ENCODE measurements around the gene UQCRHL.
"Not testable (repeated sequence)": the region's sequence is repeated elsewhere in the genome, so short reads cannot be mapped to it uniquely, and the experiment has no call there.

Gene UQCRHL

DNA sequence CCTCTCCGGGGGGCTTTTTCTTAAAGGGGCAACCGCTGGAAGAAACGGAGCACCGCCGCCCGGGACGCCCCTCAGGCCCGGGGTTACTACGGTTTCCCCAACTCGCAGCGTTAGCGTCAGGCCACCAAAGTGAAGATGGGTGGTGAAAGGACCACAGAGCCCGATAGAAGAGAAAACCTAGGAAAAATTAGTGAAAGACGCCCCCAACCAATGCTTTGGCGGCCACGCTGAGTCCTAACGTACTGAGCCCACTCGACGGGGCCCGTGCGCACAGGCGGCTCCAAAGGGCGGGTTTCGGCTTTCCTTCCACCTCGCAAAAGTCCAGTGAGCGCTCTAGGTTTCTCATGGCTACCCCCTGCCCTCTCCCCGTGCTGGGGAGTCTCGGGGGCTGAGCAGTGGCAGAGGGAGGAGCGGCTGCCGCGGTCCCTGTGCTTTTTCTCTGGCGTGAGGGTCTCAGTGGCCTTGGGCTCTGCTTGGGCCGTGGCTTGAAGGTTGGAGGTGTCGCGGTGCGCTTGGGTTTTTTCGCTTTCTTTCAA, 27.8 kb upstream of the UQCRHL start:
- no peak for DNase-seq

DNA sequence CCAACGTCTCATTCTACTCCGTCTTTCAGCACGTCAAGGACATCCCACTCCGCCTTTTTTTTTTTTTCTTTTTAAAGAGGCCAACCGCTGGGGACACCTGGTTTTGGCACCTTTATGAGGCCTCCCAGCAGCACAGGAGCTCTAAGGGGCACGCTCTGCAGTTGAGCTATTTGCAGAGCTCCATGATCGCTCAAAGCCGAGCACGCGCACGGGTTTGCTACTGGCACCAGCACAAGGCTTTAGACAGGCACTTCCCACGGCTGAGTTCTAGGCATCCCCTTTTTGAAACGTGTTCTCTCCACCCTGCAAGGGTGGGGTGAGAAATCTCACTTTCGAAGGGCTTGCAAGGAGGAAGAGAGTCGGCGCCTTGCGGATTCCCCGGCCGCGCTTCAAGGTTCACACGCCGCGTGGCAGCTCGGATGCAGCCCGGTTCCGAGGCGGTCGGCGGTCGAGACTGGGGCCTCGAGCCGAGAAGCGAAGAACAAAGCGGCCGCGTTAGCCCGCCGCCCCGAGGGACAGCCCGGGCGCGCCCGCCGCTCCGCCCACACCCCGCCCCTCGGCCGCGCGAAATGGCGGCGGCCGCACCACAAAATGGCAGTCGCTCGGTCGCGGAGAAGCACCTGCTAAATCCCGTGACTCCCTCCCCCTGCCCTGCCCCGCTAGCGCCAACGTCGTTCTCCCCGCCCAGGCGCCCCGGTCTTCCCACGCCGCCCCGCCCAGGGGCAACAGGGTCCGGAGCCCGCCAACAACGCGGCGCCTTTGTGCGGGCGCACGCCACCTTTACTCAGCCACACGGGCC, 27.2 kb upstream of the UQCRHL start:
- peak; percentile 99 for DNase-seq

DNA sequence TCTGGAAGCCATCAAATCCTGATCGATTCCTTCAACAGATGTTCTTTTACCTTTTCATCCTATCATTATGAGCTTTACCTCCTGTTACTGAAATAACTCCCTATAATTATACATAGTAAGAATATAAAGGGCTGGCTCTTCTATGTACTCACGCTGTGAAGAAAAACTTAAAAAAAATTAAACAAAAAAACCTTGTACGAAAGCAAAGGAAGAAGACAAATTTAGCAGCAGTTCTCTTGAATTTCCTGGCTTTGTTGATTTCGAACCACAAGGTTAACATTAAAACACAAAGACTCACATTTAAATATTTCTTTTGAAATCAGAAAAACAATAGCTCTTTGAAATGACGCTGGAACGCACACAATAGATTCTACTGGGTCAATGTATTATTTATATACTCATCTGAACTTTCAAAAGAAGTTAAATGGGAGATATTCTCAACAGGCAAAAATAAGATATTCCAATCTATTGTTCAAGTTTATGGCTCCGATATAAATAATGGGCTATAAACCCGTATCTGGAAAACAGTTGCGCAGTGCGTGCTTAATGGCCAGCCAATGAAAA, 26.5 kb upstream of the UQCRHL start:
- DNase-seq: peak; percentile 90

GRCh38 chr1:15833069-15833679, 25.7 kb upstream of the UQCRHL start:
- DNase-seq: peak; percentile 75

DNA sequence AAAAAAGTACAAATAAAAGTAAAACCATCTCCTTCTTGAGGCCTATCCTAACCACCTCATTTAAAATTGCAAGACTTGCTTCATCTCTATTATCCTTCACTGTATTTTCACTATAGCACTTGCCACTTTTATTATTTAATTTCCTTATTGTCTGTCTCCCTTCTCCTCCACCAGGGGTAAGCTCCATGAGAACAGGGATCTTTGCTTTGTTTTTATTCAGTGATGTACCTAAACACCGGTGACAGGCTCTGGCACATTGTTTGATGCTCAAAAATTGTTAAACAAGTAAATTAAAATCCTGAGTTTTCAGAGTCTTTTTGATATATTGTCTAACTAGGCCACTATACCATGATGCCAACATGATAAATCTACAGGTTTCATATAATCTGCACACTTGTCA, 22.8 kb upstream of the UQCRHL start:
- DNase-seq: peak; percentile 48

DNA sequence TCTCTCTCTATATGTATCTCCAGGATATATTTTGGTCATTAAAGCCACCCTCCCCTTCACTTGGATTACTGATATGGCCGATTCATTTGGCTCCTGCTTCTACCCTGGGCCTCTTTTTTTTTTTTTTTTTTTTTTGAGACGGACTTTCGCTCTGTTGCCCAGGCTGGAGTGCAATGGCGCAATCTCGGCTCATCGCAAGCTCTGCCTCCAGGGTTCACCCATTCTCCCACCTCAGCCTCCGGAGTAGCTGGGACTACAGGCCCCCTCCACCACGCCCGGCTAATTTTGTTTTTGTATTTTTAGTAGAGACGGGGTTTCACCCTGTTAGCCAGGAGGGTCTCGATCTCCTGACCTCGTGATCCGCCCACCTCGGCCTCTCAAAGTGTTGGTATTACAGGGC, 21.5 kb upstream of the UQCRHL start:
- DNase-seq: not testable (repeated sequence)

DNA sequence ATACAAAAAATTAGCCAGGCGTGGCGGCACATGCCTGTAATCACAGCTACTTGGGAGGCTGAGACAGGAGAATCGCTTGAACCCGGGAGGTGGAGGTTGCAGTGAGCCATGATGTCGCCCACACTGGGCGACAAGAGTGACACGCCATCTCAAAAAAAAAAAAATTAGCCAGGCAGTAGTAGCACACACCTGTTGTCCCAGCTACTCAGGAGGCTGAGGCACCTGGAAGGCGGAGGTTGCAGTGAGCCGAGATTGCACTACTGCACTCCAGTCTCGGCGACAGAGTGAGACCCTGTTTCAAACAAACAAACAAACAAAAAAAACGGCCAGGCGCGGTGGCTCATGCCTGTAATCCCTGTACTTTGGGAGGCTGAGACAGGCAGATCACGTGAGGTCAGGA, 20.1 kb upstream of the UQCRHL start:
- DNase-seq: not testable (repeated sequence)

DNA sequence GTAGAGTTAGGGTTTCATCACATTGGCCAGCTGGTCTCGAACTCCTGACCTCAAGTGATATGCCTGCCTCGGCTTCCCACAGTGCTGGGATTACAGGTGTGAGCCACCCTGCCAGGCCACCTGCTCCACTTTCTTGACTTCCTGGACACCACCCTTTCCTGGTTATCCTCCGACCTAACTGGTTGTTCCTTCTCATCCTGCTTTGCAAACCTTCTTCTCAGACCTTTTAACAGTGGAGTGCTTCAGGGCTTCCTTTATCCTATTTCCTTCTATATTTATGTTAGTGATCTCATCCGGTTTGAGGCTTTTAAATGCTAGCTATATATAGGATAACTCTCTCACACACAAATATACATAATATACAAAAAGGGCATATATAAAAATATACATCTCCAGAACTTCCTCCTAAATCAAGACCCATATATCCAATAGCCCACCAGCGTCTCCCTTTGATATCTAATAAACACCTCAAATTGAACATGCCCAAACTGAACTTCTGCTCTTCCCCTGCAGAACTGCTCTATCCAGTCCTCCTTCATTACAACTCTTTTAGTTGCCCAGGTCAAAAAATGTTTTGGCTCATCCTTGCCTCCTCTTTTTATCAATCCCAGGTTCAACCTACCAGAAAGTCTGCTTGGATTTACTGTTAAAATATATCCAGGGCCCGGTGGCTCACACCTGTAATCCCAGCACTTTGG, 19.5 kb upstream of the UQCRHL start:
- no peak for DNase-seq

DNA sequence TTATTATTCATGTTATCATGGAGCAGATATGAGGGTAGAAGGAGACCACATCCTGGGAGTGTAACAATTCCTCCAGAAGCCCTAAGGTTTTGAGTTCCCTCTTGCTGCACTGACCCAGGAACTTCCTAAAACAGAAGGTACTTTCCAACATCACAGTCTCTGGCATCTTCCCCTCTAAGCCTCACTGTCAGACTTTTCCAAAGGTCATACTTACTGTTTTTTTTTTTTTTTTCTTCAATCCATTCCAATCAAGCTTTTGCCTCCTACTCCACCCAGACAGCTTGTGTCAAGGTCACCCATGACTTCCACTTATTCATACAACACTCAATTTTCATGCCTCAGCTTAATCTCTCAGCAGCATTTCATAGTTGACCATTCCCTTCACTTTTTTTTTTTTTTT, 18.4 kb upstream of the UQCRHL start:
- no peak for DNase-seq

GRCh38 chr1:15820478-15820877, 13.0 kb upstream of the UQCRHL start:
- DNase-seq: no peak

GRCh38 chr1:15816674-15817073, 9.2 kb upstream of the UQCRHL start:
- no peak for DNase-seq

GRCh38 chr1:15810073-15810472, 2.6 kb upstream of the UQCRHL start:
- DNase-seq: no peak

GRCh38 chr1:15808955-15809354, 1.5 kb upstream of the UQCRHL start:
- DNase-seq: no peak

DNA sequence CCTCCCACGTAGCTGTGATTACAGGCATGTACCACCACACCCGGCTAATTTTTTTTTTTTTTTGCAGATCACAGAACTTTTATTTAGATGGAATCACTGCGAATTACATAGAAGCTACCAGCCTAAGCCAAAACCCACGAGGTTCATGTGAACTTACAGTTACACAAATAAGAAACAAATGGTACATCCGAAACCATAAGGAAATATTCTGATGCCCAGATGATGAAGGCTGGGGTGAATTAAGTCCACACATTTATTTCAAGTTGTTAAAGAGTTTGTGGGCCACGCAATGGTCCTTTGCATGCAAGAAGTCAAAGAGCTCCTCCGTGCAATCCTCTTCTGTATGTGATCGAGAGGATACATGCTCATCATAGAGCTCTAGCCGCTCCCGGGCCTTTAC, 328 bp downstream of the UQCRHL start:
- DNase-seq: no peak

DNA sequence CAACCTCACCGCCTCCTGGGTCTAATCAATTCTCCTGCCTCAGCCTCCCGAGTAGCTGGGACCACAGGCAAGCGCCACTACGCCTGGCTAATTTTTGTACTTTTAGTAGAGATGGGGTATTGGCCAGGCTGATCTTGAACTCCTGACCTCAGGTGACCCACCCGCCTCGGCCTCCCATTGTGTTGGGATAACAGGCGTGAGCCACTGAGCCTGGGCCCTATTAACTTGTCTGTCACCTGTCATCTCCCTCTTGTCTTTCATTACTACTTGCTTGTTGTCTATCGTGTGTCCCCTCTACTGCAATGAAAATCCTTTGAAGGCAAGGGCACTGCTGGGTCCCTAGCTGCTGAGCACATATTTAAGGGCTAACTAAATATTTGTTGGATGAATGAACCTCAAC, 3.4 kb downstream of the UQCRHL start:
- DNase-seq: no peak

DNA sequence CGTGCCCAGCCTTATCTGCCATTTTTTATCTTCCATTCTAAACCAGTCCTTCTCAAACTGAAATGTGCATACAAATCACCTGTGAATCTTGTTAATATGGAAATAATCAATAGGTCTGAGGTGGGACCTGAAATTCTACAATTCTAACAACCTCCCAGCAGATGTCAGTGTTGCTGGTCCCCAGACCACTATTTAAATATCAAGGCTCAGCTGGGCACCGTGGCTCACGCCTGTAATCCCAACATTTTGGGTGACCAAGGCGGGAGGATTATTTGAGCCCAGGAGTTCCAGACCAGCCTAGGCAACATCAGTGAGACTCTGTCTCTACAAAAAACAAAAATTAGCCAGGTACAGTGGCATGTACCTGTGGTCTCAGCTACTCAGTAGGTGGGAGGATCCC, 4.1 kb downstream of the UQCRHL start:
- DNase-seq: peak; percentile 58

GRCh38 chr1:15802234-15802965, 5.0 kb downstream of the UQCRHL start:
- no peak for DNase-seq

- peak; percentile 87 for DNase-seq
These were observed 7.3 kb downstream of the UQCRHL start for GRCh38 chr1:15799928-15800835.

DNA sequence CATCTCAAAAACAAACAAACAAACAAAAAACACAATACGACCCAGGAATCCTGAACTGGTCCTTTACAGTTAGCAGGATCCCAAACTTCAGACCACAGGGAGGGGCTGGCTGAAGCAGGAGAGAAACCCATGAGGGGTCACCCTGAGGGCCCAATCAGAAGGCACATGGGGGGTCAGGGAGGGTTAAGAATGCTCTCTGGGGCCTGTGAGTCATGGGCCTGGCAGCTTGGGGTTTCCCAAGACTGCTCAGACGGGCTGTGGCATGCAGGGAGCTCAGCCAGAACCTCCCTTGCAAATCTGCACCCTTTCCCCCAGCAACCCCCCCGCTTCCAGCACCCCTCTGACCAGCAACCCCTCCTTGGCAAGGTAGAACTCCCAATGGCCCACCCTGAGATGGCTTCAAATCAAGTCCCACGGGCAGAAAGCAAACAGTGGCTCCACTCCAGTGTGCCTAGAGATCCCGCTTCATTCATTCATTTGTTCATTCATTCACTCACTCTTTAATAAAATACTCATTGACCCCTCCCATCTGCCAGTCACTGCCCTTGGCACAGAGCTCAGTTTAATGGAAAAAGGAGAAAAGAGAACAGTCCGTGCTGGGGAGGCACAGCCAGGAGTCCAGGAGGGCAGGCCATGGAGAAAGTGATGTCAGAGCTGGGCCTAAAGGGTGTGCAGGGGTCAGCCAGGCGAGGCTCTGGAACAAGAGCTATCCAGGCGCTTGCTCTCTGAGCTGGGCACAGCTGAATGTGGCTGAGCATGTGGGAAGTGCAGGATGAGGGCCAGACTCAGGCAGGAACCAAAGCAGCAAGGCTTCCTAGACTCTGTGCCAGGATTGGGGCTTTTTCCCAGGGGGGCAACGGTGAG, 8.2 kb downstream of the UQCRHL start:
- no peak for DNase-seq

DNA sequence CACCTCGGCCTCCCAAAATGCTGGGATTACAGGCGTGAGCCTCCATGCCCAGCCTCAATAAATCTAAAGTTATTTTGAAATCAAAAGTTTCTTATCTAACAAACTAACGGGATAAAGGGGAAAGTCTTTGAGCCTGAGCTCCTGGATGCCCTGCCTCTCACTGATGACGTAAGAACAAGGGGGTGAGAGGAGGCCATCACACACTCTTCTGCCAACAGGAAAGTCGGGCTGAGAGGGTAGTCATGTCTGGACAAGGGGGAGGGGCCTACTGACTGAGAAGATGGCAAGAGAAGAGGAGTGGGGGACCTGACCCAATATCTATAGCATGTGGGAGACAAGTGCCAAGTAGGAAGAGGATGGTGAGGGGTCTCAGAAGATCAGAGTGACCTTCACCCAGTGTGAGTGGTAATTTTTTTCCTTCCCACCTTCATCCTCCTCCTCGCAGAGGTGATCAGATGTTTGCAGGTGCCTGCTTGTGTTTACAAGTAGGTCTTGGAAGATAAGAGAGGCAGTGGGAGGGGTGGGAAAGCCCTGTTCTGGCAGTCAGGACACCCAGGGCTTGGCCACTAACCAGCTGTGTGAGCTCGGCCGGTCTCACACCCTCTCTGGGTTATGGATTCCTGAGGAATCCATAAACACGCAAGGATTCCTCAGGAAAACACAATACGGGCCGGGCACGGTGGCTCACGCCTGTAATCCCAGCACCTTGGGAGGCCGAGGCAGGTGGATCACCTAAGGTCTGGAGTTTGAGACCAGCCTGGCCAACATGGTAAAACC, 9.6 kb downstream of the UQCRHL start:
- no peak for DNase-seq

Measured in NCI-H510A treated with DMSO at 0.1 percent for 48 hours (cell line).